GDM1 (cell line): ENCODE results near the gene ATP2B3.
A peak's percentile ranks its signal among the peaks of the same experiment; 100 is the strongest.

Experiments
- DNase-seq: peaks from one replicate; lab custom pipeline; 2025; lab: John Stamatoyannopoulos, UW

ATP2B3 gene

GRCh38 chrX:153488231-153488914 is 29.1 kb upstream of the ATP2B3 start:
- DNase-seq, result no peak

GRCh38 chrX:153490217-153490930 is 27.1 kb upstream of the ATP2B3 start:
- no peak for DNase-seq

- DNase-seq, result peak; percentile 50
Observed at GRCh38 chrX:153491351-153491914, 26.0 kb upstream of the ATP2B3 start.

DNA sequence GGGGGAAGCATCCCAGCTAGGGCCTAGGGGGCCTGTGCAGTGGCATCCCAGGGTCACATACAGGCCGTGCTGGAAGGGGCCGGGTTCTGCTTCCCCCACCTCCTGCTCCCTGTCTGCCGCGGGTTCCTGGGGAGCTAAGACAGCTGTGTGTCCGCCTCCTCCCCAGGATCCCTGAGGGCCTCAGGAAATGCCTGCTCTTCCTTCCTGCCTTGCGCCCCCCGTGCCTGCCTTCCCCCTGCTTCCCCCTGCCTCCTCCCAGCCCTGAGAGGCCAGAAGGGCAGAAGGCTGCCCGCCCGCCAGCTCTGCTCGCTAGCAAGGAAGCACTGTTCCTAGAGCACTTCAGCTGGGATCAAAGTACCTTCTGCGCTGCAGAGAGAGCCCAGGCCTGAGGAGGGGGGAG is 25.5 kb upstream of the ATP2B3 start:
- DNase-seq, result peak; percentile 69

DNA sequence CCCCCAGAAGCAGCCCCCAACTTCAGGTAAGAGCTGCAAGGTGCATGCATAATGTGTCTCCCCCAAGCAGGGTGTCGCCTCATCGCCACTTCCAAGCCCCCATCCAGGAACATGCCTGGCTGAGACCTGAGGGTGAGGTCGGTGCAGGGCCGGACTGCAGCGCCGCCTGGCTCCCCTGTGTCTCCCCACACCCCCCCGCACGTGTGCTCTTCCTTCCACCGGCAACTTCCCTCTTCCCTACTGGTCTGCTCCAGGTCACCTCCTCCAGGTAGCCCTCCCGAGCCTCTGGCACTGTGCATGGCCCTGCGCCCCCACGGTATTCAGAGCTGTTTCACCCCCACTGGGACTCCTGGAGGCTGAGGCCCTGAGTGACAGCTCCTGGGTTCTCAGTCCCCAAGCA is 24.9 kb upstream of the ATP2B3 start:
- DNase-seq, result no peak

DNA sequence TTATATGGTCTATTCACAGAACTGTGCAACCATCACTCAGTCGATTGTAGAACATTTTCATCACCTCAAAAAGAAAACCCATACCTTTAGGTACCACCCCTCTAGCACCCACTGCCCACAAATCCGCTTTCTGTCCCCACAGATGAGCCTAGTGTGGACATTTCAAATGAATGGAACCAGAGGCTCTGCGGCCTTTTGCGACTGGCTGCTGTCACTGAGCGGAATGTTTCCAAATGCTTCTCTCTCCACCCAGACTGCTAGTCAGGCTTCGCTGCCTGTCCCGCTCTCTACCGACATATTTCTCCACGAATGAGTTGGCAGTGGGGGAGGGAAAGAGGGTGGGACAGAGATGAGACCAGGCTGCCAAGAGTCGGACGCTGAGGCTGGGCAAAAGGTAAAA is 24.4 kb upstream of the ATP2B3 start:
- DNase-seq, result no peak

GRCh38 chrX:153494061-153494460 is 23.4 kb upstream of the ATP2B3 start:
- no peak for DNase-seq

DNA sequence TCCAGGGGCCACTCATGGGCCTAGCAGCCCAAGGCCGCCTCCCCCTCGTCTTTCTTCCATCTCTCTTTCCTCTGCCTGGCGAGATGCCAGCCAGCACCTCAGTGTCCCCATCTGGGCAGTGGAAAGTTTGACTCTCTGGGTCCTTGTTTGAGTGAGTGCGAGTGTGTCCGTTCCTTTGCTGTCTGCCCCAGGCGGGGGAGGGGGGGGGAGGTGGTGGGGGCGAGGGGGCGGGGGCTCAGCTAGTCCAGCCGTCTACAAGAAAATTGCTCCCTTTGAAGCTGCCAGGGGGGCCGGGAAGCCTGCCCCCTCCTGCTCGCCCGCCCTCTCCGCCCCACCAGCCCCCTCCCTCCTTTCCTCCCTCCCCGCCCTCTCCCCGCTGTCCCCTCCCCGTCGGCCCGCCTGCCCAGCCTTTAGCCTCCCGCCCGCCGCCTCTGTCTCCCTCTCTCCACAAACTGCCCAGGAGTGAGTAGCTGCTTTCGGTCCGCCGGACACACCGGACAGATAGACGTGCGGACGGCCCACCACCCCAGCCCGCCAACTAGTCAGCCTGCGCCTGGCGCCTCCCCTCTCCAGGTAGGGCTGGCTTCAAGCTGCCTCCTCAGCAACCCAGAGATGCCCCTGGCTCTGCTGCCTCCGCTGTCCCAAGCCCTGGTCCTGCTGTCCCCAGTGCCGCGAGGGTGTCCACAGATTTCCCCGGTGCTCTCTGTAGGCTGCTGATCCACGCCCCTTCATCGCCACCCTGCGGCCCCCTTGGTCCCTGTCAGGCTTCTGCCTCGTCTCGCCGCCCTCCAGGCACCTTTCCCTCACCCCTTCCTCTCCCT is 22.7 kb upstream of the ATP2B3 start, which contains the start of gene BGN:
Gene BGN, plus strand, starts transcription at position 440 of the 821 bp plus-strand sequence. CDS start 9,652 bp downstream, outside the sequence.
- DNase-seq, result no peak

DNA sequence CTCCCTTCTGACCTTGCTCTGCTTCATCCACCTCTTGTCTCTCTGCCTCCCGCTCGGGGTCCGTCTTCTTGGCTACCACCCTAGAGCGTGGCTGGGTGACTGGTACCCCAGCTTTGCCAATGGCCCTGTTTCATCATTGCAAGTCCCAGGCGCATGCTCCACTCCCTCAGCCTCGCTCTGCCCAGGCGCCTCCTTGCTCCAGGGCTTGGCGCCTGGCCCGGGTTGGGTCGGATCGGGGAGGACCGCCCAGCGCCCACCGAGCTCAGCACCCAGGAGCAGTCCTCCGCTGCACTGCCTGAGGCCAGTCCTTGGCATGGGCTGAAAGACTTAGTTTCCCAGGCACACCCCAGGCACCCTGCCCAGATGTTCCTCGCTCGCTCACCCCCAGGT is 22.1 kb upstream of the ATP2B3 start:
- DNase-seq, result no peak

- DNase-seq, result no peak
Observed at GRCh38 chrX:153495903-153496589, 21.4 kb upstream of the ATP2B3 start.

DNA sequence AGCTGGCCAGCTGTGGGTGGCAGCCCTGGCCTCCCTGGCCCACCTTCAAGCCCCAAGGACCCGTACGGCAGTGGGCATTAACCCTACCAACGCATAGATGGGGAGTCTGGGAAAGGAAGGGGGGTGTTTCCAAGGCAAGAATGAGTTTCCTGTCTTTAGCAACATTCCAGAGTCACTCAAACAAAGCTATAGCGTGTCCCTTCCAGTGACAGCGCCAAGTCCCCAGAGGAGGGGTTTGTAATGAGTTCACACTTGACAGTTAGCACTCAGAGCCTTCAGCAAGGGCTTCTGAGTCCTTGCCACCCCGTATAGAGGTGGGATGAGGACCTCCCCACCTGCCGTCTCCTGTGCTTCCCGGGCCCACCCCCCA is 20.9 kb upstream of the ATP2B3 start:
- DNase-seq, result no peak

- no peak for DNase-seq
Observed at GRCh38 chrX:153498453-153498852, 19.0 kb upstream of the ATP2B3 start.

DNA sequence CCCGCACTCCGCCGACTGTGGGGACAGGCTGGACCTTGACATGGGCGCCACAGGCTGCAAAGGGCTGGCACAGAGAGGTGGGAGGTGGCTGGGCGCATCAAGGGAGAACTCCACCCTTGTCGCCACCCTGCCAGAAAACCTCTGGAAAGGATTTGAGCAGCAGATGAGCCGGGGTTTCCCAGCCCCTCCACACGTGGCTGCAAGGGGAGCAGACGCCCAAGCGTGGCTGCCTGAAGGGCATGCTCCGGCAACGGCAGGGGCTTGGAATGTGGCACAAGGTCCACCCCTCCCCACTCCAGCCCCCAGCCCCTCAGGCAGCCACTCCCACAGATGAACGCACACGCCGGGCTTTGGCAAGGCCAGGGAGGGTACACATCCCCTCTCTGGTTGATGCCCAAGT is 18.1 kb upstream of the ATP2B3 start:
- no peak for DNase-seq

GRCh38 chrX:153499876-153500275 is 17.6 kb upstream of the ATP2B3 start:
- DNase-seq, result no peak

GRCh38 chrX:153500676-153501280 is 16.7 kb upstream of the ATP2B3 start:
- DNase-seq, result no peak

DNA sequence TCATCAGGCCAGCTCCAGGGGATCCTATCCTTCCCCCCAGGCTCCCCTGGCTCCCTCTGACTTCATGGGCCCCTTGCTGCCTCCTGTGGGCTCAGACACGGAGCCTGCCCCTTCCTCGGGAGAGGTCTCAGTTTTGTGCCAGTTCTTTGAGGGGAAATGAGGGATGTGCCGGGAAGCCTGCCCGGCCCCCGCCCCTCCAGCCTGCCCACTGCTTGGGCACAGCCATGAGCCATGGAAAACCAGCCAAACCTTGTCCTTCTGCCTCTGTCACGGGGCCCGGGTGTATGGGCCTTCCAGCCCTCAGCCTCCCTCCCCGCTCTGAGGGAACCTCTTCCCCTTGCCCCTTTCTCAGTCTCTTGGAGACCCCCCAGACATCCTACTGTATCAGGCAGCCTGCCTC is 15.9 kb upstream of the ATP2B3 start:
- DNase-seq, result no peak

GRCh38 chrX:153502131-153502530 is 15.3 kb upstream of the ATP2B3 start:
- no peak for DNase-seq

- no peak for DNase-seq
Observed at GRCh38 chrX:153502796-153503195, 14.6 kb upstream of the ATP2B3 start.

GRCh38 chrX:153504445-153505016 is 12.9 kb upstream of the ATP2B3 start:
- no peak for DNase-seq

- DNase-seq, result no peak
Observed at GRCh38 chrX:153505361-153505760, 12.1 kb upstream of the ATP2B3 start.
